HL-60/S4 (cell line): ENCODE measurements around the gene CBX2.

Experiments used
- in situ Hi-C: fragments of 300-500 bp; cut with MboI; formaldehyde crosslinking; loops from 2 replicates; pipeline ENCODE4 v1.14.3; 2022; ENCODE audit warnings: low sequenced_read_pairs

CBX2 gene

DNA sequence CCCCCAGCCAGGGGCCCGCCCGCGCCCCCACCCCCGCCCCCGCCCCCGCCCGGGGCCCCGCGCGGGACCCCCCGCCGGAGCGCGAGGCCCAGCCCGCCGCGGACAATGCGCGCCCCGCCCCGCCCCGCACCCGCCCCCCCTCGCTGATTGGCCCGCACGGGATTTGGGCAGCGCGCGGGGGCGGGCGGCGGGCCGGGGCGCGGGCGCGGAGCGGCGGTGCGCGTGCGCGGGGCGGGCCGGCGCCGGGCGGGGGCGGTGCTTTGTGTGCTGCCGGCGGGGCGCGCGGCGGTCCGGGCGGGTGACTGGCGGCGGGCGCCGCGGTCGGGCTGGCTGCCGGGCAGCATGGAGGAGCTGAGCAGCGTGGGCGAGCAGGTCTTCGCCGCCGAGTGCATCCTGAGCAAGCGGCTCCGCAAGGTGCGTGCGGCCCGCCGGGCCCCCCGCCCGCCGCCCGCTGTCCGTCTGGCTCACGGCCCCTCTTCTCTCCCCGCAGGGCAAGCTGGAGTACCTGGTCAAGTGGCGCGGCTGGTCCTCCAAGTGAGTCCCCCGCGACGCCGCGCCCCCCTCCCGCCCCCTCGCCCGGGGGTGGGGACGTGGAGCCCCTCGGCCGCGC, at the start of gene CBX2:
Gene CBX2 (plus strand): TSS at position 255 of the 610 bp plus-strand sequence. CDS start 88 bp downstream, at position 343.
- in situ Hi-C loops, result no loop called here

DNA sequence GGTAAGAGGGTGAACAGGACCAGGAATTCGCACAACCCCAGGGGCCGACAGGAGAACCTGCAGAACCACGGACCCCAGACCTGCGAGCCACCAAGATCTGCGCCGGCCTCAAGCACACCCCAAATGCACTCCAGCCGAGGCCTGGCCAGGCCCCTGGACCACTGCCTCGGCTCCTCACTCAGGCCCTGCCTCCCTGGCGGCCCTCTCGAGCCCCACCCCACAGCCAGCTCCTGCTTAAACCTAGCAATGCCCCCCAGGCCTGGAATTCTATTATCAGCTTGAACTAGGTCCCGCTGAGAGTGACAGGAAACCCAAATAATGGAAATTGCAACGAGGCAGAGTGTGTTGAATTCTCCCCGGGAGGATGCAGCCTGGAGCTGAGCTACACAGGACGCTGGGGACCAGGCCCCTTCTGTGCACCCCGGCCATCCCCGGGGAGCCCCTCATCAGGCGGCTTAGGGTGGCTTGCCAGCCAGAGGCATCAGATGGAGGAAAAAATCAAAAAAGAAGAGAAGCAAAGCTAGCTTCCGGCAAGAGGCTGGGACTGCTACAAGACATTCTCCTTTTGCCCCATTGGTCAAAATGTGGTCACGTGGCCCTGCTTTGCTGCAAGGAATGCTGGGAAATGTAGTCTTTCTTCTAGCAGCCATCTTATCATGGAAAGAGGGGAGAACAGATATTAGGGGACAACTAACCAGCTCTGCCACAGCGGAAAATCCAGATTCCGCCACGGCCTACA, 49.6 kb upstream of the CBX2 start:
- in situ Hi-C loops, result no loop called here

- in situ Hi-C loops, result no loop called here
These were observed 49.0 kb upstream of the CBX2 start for GRCh38 chr17:79728908-79729471.

DNA sequence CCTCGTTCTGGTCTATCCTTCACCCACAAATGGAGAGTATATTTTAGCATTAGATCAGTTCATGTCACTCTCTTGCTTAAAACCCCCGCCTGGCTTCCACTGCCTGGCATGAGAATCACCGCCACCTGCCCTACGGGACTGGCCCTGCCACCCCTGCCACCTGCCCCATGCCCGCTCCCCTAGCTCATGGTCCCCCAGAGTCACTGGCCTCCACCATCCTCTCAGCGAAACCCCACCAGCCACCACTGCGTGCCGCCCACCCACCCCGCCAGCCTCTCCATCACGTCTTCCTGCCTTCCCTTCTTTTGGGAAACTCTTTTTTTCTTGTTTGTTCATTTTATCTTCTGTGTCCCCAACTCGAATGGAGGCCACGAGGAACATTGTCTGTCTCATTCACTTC, 48.2 kb upstream of the CBX2 start:
- in situ Hi-C loops, result no loop called here

DNA sequence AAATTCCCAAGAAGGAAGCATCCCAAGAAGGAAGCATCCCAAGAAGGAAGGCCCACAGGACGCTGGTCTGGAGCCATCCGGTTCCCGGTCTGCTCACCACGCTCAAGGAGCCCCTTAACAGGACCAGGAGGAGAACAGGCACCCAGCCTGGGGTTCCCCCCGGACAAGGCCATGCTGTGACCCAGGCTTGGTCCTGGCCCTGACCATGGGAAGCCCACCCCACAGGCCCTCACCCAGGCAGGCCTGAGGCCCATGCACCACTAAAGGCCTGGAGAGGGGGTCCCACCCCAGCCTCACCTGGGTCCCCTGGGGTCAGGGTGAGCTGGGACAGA, 47.5 kb upstream of the CBX2 start:
- in situ Hi-C loops, result no loop called here

- in situ Hi-C loops, result no loop called here
These were observed 47.0 kb upstream of the CBX2 start, which contains the start of gene ENPP7 for GRCh38 chr17:79730769-79731483. TSS of gene ENPP7 (plus strand) at chr17:79730943. CDS start at chr17:79731140, 197 bp downstream.

- in situ Hi-C loops, result no loop called here
These were observed 45.7 kb upstream of the CBX2 start for GRCh38 chr17:79732254-79732653.

DNA sequence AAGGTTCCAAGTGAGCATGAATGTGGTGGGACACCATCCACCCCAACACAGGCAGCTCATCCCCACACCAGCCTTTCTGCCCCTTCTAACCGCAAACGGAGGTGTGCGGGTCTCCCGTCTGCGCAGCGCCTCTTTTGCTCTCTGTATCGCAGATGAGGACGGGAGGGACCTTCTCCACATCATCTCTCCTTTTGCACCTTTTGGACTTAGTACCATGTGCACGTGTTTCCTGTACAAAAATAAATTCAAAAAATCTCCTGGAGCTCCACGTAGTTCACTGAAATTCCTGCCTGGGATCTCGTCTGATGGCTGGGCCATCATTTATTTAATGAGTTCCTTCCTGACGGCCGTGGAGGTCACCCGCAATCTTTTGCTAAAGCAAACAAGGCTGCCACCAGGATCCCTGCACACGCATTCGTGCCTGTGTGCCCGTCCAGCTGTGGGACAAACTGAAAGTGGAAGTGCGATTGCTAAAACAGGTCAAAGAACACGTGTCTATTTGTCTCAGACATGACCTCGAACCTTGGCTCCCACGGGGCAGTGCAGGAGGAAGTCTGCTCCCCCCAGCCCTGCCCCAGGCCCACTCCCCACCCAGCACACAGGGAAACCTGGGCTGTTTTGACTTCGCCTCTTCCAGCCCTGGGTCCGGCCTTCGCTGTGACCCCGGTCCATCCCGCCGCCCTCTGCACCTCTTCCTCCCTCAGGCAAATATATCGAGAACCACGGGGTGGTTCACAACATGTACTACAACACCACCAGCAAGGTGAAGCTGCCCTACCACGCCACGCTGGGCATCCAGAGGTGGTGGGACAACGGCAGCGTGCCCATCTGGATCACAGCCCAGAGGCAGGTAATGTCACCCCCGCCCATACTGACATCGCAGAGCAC, 44.9 kb upstream of the CBX2 start:
- in situ Hi-C loops, result no loop called here

GRCh38 chr17:79733692-79734070, 44.3 kb upstream of the CBX2 start:
- in situ Hi-C loops, result no loop called here

DNA sequence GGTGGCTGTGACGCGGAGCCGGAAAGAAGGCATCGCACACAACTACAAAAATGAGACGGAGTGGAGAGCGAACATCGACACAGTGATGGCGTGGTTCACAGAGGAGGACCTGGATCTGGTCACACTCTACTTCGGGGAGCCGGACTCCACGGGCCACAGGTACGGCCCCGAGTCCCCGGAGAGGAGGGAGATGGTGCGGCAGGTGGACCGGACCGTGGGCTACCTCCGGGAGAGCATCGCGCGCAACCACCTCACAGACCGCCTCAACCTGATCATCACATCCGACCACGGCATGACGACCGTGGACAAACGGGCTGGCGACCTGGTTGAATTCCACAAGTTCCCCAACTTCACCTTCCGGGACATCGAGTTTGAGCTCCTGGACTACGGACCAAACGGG, 42.9 kb upstream of the CBX2 start:
- in situ Hi-C loops, result no loop called here

DNA sequence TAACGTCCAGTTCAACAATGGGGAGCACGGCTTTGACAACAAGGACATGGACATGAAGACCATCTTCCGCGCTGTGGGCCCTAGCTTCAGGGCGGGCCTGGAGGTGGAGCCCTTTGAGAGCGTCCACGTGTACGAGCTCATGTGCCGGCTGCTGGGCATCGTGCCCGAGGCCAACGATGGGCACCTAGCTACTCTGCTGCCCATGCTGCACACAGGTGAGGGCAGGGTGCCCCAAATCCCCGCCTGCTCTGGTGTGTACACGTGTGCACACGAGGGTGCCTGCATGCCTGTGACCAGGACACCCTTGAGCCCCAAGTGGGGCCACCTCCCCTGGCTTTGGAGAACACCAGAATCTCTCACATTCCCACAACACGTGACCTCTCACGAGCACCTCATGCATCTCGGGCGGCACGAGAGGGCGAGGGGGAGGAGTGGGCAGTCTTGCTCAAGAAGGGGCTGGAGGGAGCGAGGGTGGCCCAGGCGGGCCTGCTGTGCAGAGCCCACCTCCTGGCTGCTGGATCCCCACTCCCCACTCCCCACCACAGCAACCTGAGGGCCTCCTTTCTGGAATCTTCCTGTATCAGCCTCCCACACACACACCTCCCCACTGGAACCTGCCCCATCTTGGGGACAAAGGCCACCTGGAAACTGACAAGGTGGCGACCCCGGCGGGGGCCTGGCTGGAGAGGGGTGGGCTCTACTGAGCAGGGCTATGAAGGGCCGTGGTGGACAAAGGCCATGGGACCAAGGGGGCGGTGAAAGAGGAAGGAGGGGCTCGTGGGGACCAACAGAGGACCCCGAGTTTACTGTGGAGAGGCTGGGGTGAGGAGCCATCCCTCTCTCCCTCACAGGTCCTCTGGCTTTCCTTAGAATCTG, 40.7 kb upstream of the CBX2 start:
- in situ Hi-C loops, result no loop called here

GRCh38 chr17:79737922-79738578, 39.9 kb upstream of the CBX2 start:
- in situ Hi-C loops, result no loop called here

DNA sequence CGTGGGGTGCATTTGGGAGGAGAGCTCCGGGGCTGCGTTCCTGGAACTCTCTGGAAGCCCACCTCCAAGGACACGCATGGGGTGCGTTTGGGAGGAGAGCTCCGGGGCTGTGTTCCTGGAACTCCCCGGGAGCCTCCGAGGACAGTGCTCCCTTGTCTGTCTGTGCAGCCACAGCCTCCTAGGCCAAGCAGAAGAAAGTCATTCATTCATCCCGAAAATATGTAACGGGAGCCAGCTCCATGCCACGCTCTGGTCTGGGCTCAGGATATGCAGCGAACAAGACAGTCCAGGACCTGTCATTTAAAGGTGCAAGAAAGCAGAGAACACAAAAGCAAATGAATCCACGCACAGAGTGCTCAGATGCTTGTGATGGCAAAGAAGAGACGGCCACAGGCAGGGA, 39.3 kb upstream of the CBX2 start:
- in situ Hi-C loops, result no loop called here

DNA sequence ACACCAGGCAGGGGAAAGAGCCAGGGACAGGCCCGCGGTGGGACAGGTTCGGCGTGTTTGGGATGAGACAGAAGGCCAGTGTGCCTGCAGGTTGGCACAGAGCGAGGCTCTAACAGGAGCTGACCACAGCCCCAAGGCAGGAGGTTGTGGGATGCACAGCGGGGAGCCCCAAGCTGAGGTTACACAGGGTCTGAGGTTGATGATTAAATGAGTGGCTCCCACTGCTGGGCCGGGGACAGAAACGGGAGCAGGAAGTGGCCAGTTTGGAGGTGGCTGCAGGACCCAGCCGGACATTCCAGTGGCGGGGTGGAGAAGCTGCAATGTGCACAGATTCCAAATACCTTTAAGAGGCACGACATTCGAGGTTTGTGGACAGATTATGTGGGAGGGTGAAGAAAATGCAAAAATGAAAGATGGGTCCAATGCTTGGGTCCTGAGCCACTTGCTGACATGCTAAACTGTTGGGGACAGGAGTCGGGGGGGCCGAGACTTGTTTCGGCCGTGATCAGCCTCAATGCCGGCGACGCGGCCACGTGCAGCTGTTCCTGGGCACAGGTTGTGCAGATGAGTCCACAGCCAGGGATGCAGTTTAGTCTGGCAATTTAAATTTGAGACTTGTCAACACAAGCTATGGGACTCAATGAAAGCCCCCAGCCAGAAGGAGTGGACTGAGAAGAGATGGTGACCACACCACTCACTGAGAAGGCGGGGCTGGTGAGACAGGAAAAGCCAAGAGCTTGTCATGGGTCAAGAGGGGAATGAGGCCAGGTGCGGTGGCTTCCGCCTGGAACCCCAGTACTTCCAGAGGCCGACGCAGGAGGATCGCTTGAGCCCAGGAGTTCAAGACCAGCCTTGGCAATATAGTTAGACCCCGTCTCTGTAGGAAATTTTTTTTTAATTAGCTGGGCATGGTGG, 38.5 kb upstream of the CBX2 start:
- in situ Hi-C loops, result no loop called here

- in situ Hi-C loops, result no loop called here
These were observed 37.5 kb upstream of the CBX2 start for GRCh38 chr17:79740413-79740812.

GRCh38 chr17:79741401-79741750, 36.6 kb upstream of the CBX2 start:
- in situ Hi-C loops, result no loop called here

GRCh38 chr17:79741751-79742588, 36.0 kb upstream of the CBX2 start:
- in situ Hi-C loops, result no loop called here

- in situ Hi-C loops, result no loop called here
These were observed 35.4 kb upstream of the CBX2 start for GRCh38 chr17:79742589-79742918.
